GM19351 (cell line): ENCODE results near the gene NIPAL4.

Source experiments
- ATAC-seq: cut with Tn5 transposase; IDR thresholded peaks from one replicate; pipeline ENCODE4 v1.9.1; 2021; ENCODE audit warnings: mild to moderate bottlenecking, moderate library complexity; ENCODE audit not compliant: unreplicated experiment

The NIPAL4 gene

GRCh38 chr5:157484768-157485167 lies 24.8 kb downstream of the NIPAL4 start:
- ATAC-seq = no peak

GRCh38 chr5:157485340-157485739 lies 25.3 kb downstream of the NIPAL4 start:
- ATAC-seq = no peak

GRCh38 chr5:157485811-157486210 lies 25.8 kb downstream of the NIPAL4 start:
- peak; percentile 48 for ATAC-seq

- peak; percentile 40 for ATAC-seq
These were observed 26.2 kb downstream of the NIPAL4 start for GRCh38 chr5:157486221-157486681.

- peak; percentile 58 for ATAC-seq
These were observed 26.8 kb downstream of the NIPAL4 start for GRCh38 chr5:157486861-157487260.

- ATAC-seq = peak; percentile 61
These were observed 27.3 kb downstream of the NIPAL4 start for GRCh38 chr5:157487358-157487757.

GRCh38 chr5:157491471-157491995 lies 31.5 kb downstream of the NIPAL4 start:
- ATAC-seq = no peak

GRCh38 chr5:157492886-157493285 lies 32.9 kb downstream of the NIPAL4 start:
- ATAC-seq = no peak

GRCh38 chr5:157494178-157494832 lies 34.3 kb downstream of the NIPAL4 start:
- no peak for ATAC-seq

GRCh38 chr5:157496864-157497263 lies 36.9 kb downstream of the NIPAL4 start:
- no peak for ATAC-seq

- ATAC-seq = no peak
These were observed 38.0 kb downstream of the NIPAL4 start for GRCh38 chr5:157497875-157498611.

GRCh38 chr5:157502143-157502647 lies 42.2 kb downstream of the NIPAL4 start:
- ATAC-seq = peak; percentile 75

GRCh38 chr5:157504053-157504452 lies 44.0 kb downstream of the NIPAL4 start:
- ATAC-seq = no peak

- no peak for ATAC-seq
These were observed 45.5 kb downstream of the NIPAL4 start for GRCh38 chr5:157505496-157505895.

- ATAC-seq = no peak
These were observed 46.1 kb downstream of the NIPAL4 start for GRCh38 chr5:157506066-157506590.

- no peak for ATAC-seq
These were observed 47.2 kb downstream of the NIPAL4 start for GRCh38 chr5:157506981-157507780.

- ATAC-seq = no peak
These were observed 49.1 kb downstream of the NIPAL4 start for GRCh38 chr5:157509093-157509492.

- ATAC-seq = peak; percentile 72
These were observed 49.6 kb downstream of the NIPAL4 start for GRCh38 chr5:157509587-157509986.

- ATAC-seq = no peak
These were observed 50.7 kb downstream of the NIPAL4 start for GRCh38 chr5:157510682-157511081.

GRCh38 chr5:157511651-157512644 lies 51.9 kb downstream of the NIPAL4 start:
- ATAC-seq = no peak
